Fibroblast of lung (primary cell): ENCODE measurements around the gene NDUFA12. TPM values are rescaled to one million over a fixed set of nuclear protein-coding genes. Genes with fewer than 3 reads are reported as not detected.

Experiments
- DNase-seq, 2 donors: peaks; one replicate each; pipeline versions ENCODE4 v3.0.0 to v3.0.0-alpha.2; 2010; ENCODE audit warnings: low read depth in 2 of 2
- H2AFZ ChIP-seq: 2 replicates; pipeline ENCODE4 v1.5.1; 2012; ENCODE audit warnings: low read length, control low read depth, inconsistent platforms
- H3K27ac ChIP-seq: 2 replicates; pipeline ENCODE4 v1.5.1; 2011; ENCODE audit warnings: low read length, control low read depth; ENCODE audit not compliant: insufficient read depth
- H3K27me3 ChIP-seq: 2 replicates; pipeline ENCODE4 v1.5.1; 2011; ENCODE audit warnings: mild to moderate bottlenecking, low read length; ENCODE audit not compliant: control insufficient read depth, insufficient read depth
- H3K36me3 ChIP-seq: 2 replicates; pipeline ENCODE4 v1.5.1; 2011; ENCODE audit warnings: low read length; ENCODE audit not compliant: control insufficient read depth, insufficient read depth
- H3K4me1 ChIP-seq: 2 replicates; pipeline ENCODE4 v1.5.1; 2011; ENCODE audit warnings: low read length; ENCODE audit not compliant: control insufficient read depth, insufficient read depth; ENCODE audit errors: extremely low read depth
- H3K4me2 ChIP-seq: 2 replicates; pipeline ENCODE4 v1.5.1; 2011; ENCODE audit warnings: low read length, control low read depth; ENCODE audit not compliant: insufficient read depth; ENCODE audit errors: extremely low read depth
- H3K4me3 ChIP-seq, 4 experiments: fragments of 200-600 bp in 1 of 4; sonication (generic) in 1 of 4; replicated peaks in 1 of 4; 2 replicates each; pipeline ENCODE4 v1.5.1; 2011 to 2016; ENCODE audit warnings: low read length in 4 of 4, low read depth in 3 of 4, mild to moderate bottlenecking in 3 of 4, control low read depth in 2 of 4, inconsistent platforms in 1 of 4, mixed read lengths in 1 of 4; ENCODE audit not compliant: insufficient read depth in 1 of 4; ENCODE audit errors: control extremely low read depth in 1 of 4
- H3K79me2 ChIP-seq: 2 replicates; pipeline ENCODE4 v1.5.1; 2012; ENCODE audit warnings: mild to moderate bottlenecking, low read length, inconsistent platforms; ENCODE audit not compliant: control insufficient read depth, insufficient read depth
- H3K9ac ChIP-seq: 2 replicates; pipeline ENCODE4 v1.5.1; 2011; ENCODE audit warnings: mild to moderate bottlenecking, low read length, control low read depth; ENCODE audit not compliant: insufficient read depth
- H3K9me3 ChIP-seq: 2 replicates; pipeline ENCODE4 v1.5.1; 2012; ENCODE audit warnings: low read depth, low read length; ENCODE audit not compliant: control insufficient read depth, insufficient read depth
- H4K20me1 ChIP-seq: 2 replicates; pipeline ENCODE4 v1.5.1; 2011; ENCODE audit warnings: low read length; ENCODE audit not compliant: control insufficient read depth, insufficient read depth; ENCODE audit errors: extremely low read depth
- EZH2 ChIP-seq: IDR thresholded peaks from 2 replicates; pipeline ENCODE4 v1.5.1; 2012; ENCODE audit warnings: low read length, control low read depth, mild to moderate bottlenecking; ENCODE audit errors: missing control alignments
- polyA plus RNA-seq, 2 donors: library from polyadenylated mRNA; depleted of rRNA in 1 of 2; stranded (reverse) in 1 of 2; unstranded in 1 of 2; fragments of >200 nt; gene quantifications; 2 replicates each; pipeline ENCODE4 v1.2.1, GENCODE V29; 2011 to 2012; ENCODE audit warnings: missing spikeins in 1 of 2
- total RNA-seq: library from RNA; depleted of rRNA; stranded (reverse); fragments of >200 nt; gene quantifications from 2 replicates; pipeline ENCODE4 v1.2.1, GENCODE V29; 2014
- TF ChIP-seq, protein P1 (sequence below), 2 donors: IDR thresholded peaks in 1 of 2; conservative IDR thresholded peaks in 1 of 2; 1 replicate in 1 of 2; 2 replicates in 1 of 2; pipeline ENCODE4 v1.5.1; 2011 to 2012; ENCODE audit warnings: low read length in 2 of 2, control low read depth in 1 of 2, inconsistent platforms in 1 of 2, low read depth in 1 of 2, mild to moderate bottlenecking in 1 of 2

NDUFA12 gene
- total and polyA plus RNA-seq, 2 donors (not counting 1 experiment from before 2014, with no cell fraction given) = 102 to 210 TPM

DNA sequence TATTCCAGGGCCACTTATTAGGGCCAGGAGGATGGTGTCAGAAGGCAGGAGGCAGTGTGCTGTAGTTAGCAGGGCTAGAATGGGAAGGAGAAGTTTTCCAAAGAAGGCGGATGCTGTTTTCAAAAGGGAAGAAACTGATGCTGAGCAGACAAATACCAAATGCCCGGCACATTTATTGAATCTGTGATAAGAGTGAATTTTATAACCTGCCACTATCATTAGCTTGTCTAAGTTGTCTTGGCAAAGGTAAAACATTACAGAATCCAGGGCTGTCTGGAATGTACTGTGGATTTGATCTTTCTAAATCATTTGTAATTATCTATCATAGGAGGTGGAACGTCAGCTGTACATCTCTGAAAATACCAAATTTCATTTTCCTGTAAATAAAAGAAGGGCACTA is 40.8 kb downstream of the NDUFA12 start:
- Histone ChIP-seq H3K9ac (no peak overlapping the region), H4K20me1 (no peaks in the 10 kb centered on the region), H3K4me1 (no peaks in the 10 kb centered on the region), H2AFZ (no peak overlapping the region), H3K79me2 (no peaks in the 10 kb centered on the region), H3K4me2 (no peak overlapping the region), H3K36me3 (no peaks in the 10 kb centered on the region), H3K27ac (no peak overlapping the region), H3K9me3 (no peaks in the 10 kb centered on the region), H3K4me3 (no peak overlapping the region), H3K27me3 (no peaks in the 10 kb centered on the region)
- no peak for TF ChIP-seq EZH2
- TF ChIP-seq, protein P1, sequence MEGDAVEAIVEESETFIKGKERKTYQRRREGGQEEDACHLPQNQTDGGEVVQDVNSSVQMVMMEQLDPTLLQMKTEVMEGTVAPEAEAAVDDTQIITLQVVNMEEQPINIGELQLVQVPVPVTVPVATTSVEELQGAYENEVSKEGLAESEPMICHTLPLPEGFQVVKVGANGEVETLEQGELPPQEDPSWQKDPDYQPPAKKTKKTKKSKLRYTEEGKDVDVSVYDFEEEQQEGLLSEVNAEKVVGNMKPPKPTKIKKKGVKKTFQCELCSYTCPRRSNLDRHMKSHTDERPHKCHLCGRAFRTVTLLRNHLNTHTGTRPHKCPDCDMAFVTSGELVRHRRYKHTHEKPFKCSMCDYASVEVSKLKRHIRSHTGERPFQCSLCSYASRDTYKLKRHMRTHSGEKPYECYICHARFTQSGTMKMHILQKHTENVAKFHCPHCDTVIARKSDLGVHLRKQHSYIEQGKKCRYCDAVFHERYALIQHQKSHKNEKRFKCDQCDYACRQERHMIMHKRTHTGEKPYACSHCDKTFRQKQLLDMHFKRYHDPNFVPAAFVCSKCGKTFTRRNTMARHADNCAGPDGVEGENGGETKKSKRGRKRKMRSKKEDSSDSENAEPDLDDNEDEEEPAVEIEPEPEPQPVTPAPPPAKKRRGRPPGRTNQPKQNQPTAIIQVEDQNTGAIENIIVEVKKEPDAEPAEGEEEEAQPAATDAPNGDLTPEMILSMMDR (conservative IDR thresholded peaks at IDR 0.05 in 1 of 2, IDR thresholded peaks at IDR 0.05 in 1 of 2; ENCODE audit: low read depth in 1 of 2, low read length in 2 of 2) = no peak
- no peak for DNase-seq

- Histone ChIP-seq H3K4me1 (no peaks in the 10 kb centered on the region), H4K20me1 (no peaks in the 10 kb centered on the region), H3K36me3 (no peaks in the 10 kb centered on the region), H3K9me3 (no peaks in the 10 kb centered on the region), H2AFZ (no peak overlapping the region), H3K27ac (no peak overlapping the region), H3K9ac (no peak overlapping the region), H3K4me3 (no peak overlapping the region), H3K79me2 (no peaks in the 10 kb centered on the region), H3K4me2 (no peak overlapping the region), H3K27me3 (no peaks in the 10 kb centered on the region)
- no peak for TF ChIP-seq EZH2
- TF ChIP-seq, protein P1 (conservative IDR thresholded peaks at IDR 0.05 in 1 of 2, IDR thresholded peaks at IDR 0.05 in 1 of 2; ENCODE audit: low read depth in 1 of 2, low read length in 2 of 2) = no peak
- DNase-seq = no peak
Measured at GRCh38 chr12:94961911-94962310, 41.6 kb downstream of the NDUFA12 start.

DNA sequence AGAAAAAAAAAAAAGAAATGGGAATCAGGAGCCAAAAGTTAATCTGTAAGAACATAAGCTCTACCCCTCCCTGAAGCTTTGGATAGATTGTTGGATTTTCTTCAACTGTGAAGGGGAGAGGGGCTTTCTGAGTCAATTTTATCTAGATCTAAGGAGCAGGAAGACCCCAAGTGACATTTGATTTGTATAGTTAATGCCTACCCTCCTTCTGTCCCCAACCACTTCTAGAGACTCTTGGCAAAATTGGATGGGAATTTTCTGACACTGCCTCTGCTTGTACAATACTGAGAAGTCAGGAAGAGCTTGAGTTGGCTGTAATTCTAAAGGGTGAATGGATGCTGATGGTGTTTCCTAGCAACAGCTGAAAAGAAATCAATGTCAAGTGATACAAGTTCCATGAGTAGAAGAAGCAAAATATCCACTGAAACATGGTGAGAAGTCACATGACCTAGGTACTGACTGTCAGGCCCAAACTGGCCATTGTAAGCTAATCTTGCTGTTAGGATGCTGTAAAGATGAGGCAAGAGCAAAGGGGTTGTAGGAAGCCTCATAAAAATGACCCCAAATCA is 42.2 kb downstream of the NDUFA12 start:
- Histone ChIP-seq H3K79me2 (no peaks in the 10 kb centered on the region), H2AFZ (no peak overlapping the region), H3K36me3 (no peaks in the 10 kb centered on the region), H3K27me3 (no peaks in the 10 kb centered on the region), H3K4me1 (no peaks in the 10 kb centered on the region), H3K27ac (no peak overlapping the region), H3K4me2 (no peak overlapping the region), H3K9me3 (no peaks in the 10 kb centered on the region), H4K20me1 (no peaks in the 10 kb centered on the region), H3K4me3 (no peak overlapping the region), H3K9ac (no peak overlapping the region)
- no peak for DNase-seq
- TF ChIP-seq, protein P1 (conservative IDR thresholded peaks at IDR 0.05 in 1 of 2, IDR thresholded peaks at IDR 0.05 in 1 of 2; ENCODE audit: low read depth in 1 of 2, low read length in 2 of 2) = no peak
- no peak for TF ChIP-seq EZH2
